HG03175 (cell line): ENCODE data around the gene C1orf159.
"Not testable (repeated sequence)": the region's sequence is repeated elsewhere in the genome, so short reads cannot be mapped to it uniquely, and the experiment has no call there.

ENCODE experiments used
- ATAC-seq: cut with Tn5 transposase; IDR thresholded peaks from one replicate; pipeline ENCODE4 v1.9.1; 2021; ENCODE audit warnings: mild to moderate bottlenecking, moderate library complexity; ENCODE audit not compliant: unreplicated experiment

Gene C1orf159

GRCh38 chr1:1067860-1068516 lies 47.9 kb downstream of the C1orf159 start:
- no peak for ATAC-seq

- ATAC-seq = no peak
Measured at GRCh38 chr1:1067284-1067859, 48.5 kb downstream of the C1orf159 start.

GRCh38 chr1:1066403-1067283 lies 49.2 kb downstream of the C1orf159 start:
- ATAC-seq = no peak

- not testable (repeated sequence) for ATAC-seq
Measured at GRCh38 chr1:1065940-1066304, 50.0 kb downstream of the C1orf159 start.

- no peak for ATAC-seq
Measured at GRCh38 chr1:1065265-1065939, 50.5 kb downstream of the C1orf159 start.

- peak; percentile 38 for ATAC-seq
Measured at GRCh38 chr1:1063945-1064831, 51.7 kb downstream of the C1orf159 start.

GRCh38 chr1:1063261-1063944 lies 52.5 kb downstream of the C1orf159 start:
- ATAC-seq = no peak

- ATAC-seq = no peak
Measured at GRCh38 chr1:1062348-1063163, 53.3 kb downstream of the C1orf159 start.

- no peak for ATAC-seq
Measured at GRCh38 chr1:1061682-1062345, 54.1 kb downstream of the C1orf159 start.

- ATAC-seq = no peak
Measured at GRCh38 chr1:1060281-1061000, 55.4 kb downstream of the C1orf159 start.

GRCh38 chr1:1059494-1060280 lies 56.2 kb downstream of the C1orf159 start:
- peak; percentile 71 for ATAC-seq

GRCh38 chr1:1058921-1059493 lies 56.9 kb downstream of the C1orf159 start:
- peak; percentile 30 for ATAC-seq

GRCh38 chr1:1058088-1058905 lies 57.6 kb downstream of the C1orf159 start:
- ATAC-seq = no peak

GRCh38 chr1:1057769-1058087 lies 58.2 kb downstream of the C1orf159 start:
- ATAC-seq = not testable (repeated sequence)

GRCh38 chr1:1055841-1056736 lies 59.8 kb downstream of the C1orf159 start:
- ATAC-seq = no peak
